ENCODE results near the gene ANKS1A. TPM values are rescaled to one million over a fixed set of nuclear protein-coding genes. Genes with fewer than 3 reads are reported as not detected.

Gene ANKS1A
- polyA plus RNA-seq, 1 of the 3 experiments (the other 2 are of a cell fraction), result 7.6 TPM

DNA sequence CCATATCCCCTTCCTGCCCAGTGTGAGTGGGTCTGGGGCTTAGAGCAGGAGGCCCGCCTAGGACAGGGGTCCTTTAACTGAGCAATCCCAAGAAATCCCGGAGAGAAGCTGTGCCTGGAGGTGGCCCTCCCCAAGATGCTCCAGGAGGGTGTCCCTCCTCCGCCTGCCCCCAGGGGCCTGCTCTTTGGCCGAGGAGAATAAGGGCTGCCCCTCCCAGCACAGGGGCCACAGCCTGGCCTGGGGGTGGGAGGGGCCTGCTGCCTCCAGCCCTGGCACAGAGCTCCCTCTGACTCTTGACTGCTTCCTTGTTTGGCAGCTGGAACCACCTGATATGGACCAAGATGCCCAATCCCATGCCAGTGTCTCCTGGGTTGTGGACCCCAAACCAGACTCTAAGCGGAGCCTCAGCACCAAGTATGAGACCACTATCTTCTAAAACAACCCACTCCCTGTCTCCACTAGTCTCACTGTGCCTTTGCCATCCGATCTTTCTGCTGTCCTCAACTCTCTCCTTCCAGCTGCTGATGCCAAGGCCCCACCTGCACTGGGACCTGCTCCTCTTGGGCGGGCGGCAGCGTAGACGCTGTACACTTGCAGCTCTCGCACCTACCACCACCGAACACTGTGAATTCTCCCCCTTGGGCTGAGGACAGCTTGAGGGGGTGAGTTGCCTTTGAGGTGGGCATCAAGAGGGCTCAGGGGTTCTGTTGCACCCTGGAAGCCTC, 197.7 kb downstream of the ANKS1A start (continued):
- TF ChIP-seq SIN3A (IDR thresholded peaks at IDR 0.05; ENCODE audit: borderline replicate concordance, low read depth, low read length), result no peak
- no peak for TF ChIP-seq RCOR1 (IDR thresholded peaks at IDR 0.05; ENCODE audit: low read length)
- TF ChIP-seq NFIC (IDR thresholded peaks at IDR 0.05; ENCODE audit: borderline replicate concordance), result no peak
- no peak for TF ChIP-seq RAD21 (IDR thresholded peaks at IDR 0.05; ENCODE audit: low read length)
- TF ChIP-seq SMC3 (IDR thresholded peaks at IDR 0.05; ENCODE audit: low read depth, low read length), result no peak

DNA sequence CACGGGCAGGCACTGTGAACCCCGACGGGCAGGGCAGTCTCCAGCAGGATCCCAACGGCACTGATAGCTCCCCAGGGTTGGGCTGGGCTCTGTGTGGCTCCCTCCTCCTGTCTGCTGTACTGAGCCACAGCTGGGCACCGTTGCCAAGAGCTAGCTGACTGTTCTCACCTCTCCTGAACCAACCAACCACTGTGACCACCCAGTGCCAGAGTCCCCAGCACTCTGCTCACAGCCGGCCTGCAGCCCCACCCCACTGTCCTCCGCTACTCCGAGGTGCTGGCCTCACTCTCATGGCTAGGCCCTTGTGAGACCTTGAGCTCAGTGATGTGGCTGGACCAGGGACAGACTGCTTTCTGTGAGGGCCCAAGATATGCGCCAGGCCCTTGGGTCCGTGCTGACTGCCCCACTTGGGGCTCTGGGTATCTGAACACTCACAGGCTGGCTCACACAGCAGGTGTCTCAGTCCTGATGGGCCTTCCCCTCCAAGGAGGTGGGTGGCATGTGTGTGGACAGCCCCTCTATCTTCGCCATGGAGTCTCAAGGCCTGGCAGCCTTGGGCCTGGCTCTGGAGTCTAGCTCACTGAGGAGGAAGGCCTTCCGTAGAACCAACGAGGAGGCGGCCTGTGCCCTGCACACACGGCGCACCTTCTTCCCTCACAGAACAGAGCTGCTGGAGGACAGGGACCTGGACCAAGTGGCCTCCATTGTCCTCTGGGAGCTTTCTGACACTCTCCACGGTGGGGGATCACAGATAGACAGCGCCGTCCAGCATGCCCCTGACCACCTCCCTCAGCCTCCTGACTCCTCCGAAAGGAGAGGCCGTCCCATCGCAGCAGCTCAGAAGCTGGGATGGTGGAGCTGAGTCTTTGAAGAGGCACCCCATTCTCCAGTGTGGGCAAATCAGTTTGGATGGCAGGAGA, 198.6 kb downstream of the ANKS1A start:
- Histone ChIP-seq H3K9me2 (no peaks in the 10 kb centered on the region), H4K20me1 (ENCODE audit: insufficient read depth) (no peaks in the 10 kb centered on the region), H3K79me2 (ENCODE audit: insufficient read depth) (no peaks in the 10 kb centered on the region), H3K4me3 (ENCODE audit: low read depth in 2 of 2, low read length in 1 of 2) (no peak overlapping the region), H3K36me3 (replicated peaks in 1 of 2; ENCODE audit: control insufficient read depth in 1 of 2, insufficient read depth in 2 of 2, low read length in 1 of 2) (peaks cover 0 to 37% of the 10 kb centered on the region in 2 experiments), H3K27me3 (ENCODE audit: insufficient read depth) (no peaks in the 10 kb centered on the region), H3K4me2 (no peak overlapping the region), H3F3A (replicated peaks; ENCODE audit: insufficient read depth) (no peaks in the 10 kb centered on the region), H2AFZ (ENCODE audit: low read depth) (no peak overlapping the region), H3K4me1 (ENCODE audit: control insufficient read depth in 1 of 2, insufficient read depth in 2 of 2, low read depth in 1 of 2, low read length in 1 of 2) (peaks cover 7 to 19% of the 10 kb centered on the region in 2 experiments; a peak in 3 of 4 replicates), H3K27ac (ENCODE audit: low read depth in 2 of 2, low read length in 1 of 2) (no peak overlapping the region), H3K9me3 (no peaks in the 10 kb centered on the region), H3K9ac (no peak overlapping the region)
- ChIA-PET CTCF (interaction anchor here (1.1 kb wide), 1 partner anchor 158 kb away, joined by 5 read pairs; no protein-coding TSS in a partner anchor), POLR2A (no interaction called here)
- WGBS (ENCODE audit: low lambda C conversion rate), result 95% methylated on average over 16 of the region's 22 CpGs
- DNase-seq, result peak; percentile 7
- TF ChIP-seq FOSL2 (IDR thresholded peaks at IDR 0.05; ENCODE audit: borderline replicate concordance, low read depth), result no peak
- TF ChIP-seq, protein P1, sequence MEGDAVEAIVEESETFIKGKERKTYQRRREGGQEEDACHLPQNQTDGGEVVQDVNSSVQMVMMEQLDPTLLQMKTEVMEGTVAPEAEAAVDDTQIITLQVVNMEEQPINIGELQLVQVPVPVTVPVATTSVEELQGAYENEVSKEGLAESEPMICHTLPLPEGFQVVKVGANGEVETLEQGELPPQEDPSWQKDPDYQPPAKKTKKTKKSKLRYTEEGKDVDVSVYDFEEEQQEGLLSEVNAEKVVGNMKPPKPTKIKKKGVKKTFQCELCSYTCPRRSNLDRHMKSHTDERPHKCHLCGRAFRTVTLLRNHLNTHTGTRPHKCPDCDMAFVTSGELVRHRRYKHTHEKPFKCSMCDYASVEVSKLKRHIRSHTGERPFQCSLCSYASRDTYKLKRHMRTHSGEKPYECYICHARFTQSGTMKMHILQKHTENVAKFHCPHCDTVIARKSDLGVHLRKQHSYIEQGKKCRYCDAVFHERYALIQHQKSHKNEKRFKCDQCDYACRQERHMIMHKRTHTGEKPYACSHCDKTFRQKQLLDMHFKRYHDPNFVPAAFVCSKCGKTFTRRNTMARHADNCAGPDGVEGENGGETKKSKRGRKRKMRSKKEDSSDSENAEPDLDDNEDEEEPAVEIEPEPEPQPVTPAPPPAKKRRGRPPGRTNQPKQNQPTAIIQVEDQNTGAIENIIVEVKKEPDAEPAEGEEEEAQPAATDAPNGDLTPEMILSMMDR (IDR thresholded peaks at IDR 0.05), result no peak

DNA sequence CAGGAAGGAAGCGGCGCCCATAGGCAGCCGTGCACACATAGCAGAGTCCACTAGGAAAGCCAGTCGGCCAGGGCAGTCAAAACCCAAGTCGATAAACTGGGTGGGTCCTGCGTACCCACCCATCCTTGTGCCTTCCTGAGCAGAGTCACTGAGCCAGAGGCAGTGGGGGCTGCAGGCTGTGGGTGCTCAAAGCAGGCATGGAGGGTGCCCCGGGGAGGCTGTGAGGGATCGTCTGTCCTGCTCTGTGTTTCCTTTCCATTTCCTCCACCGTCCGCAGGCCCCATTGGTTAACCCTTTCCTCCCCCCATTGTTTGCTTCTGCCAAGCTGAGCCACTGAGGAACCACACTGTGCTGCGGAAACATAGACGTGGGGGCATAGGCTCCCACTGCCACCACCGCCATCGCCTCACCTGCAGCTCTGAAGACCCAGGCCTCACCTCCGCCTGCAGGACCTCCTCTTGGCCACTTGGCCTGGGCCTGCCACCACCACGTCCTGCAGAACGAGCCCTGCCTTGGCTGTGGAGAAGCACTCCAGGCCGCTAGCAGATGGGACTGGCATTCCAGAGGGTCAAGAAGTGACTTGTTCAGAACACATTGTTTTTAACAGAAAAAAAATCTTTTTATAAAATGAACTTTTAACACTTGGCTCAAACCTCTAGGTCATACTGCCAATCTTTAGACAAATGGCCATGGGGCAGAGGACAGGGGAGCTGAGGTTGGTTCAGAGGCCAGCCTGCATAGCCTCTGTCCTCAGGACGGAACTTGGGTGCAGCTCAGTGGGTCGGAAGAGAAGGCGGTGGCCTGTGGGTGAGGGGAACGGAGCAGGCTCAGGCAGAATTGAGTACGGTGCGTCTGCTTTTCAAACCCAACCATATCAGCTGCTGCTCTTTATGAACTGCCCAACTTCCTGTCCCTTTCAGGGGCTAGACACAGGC, 199.5 kb downstream of the ANKS1A start:
- 94% methylated on average over 24 of the region's 24 CpGs for WGBS (ENCODE audit: low lambda C conversion rate)
- H3K4me2 ChIP-seq, result no peak overlapping the region
- H2AFZ ChIP-seq (ENCODE audit: low read depth), result no peak overlapping the region
- no peaks in the 10 kb centered on the region for H3F3A ChIP-seq (replicated peaks; ENCODE audit: insufficient read depth)
- no peaks in the 10 kb centered on the region for H3K27me3 ChIP-seq (ENCODE audit: insufficient read depth)
- no peaks in the 10 kb centered on the region for H3K9me2 ChIP-seq
- no peak overlapping the region for H3K4me3 ChIP-seq (ENCODE audit: low read depth in 2 of 2, low read length in 1 of 2)
- H3K9me3 ChIP-seq, result no peaks in the 10 kb centered on the region
- H3K27ac ChIP-seq (ENCODE audit: low read depth in 2 of 2, low read length in 1 of 2), result no peak overlapping the region; a peak in 1 of 4 replicates
- DNase-seq, result no peak
- CTCF ChIA-PET, result interaction anchor here (0.7 to 1.1 kb wide), 2 partner anchors 23 to 157 kb away, joined by 3 to 5 read pairs; no protein-coding TSS in a partner anchor
- H3K4me1 ChIP-seq (ENCODE audit: control insufficient read depth in 1 of 2, insufficient read depth in 2 of 2, low read depth in 1 of 2, low read length in 1 of 2), result peaks cover 11 to 26% of the 10 kb centered on the region in 2 experiments
- H3K79me2 ChIP-seq (ENCODE audit: insufficient read depth), result no peaks in the 10 kb centered on the region
- no peaks in the 10 kb centered on the region for H4K20me1 ChIP-seq (ENCODE audit: insufficient read depth)
- POLR2A ChIA-PET, result no interaction called here
- no peak overlapping the region for H3K9ac ChIP-seq
- H3K36me3 ChIP-seq (replicated peaks in 1 of 2; ENCODE audit: control insufficient read depth in 1 of 2, insufficient read depth in 2 of 2, low read length in 1 of 2), result peaks cover 0 to 28% of the 10 kb centered on the region in 2 experiments
- TF ChIP-seq RCOR1 (IDR thresholded peaks at IDR 0.05; ENCODE audit: low read length) (no peak), YY1 (IDR thresholded peaks at IDR 0.05; ENCODE audit: low read depth) (no peak), CHD2 (IDR thresholded peaks at IDR 0.05; ENCODE audit: low read length, partially characterized antibody) (no peak), RXRA (IDR thresholded peaks at IDR 0.05; ENCODE audit: borderline replicate concordance, low read depth) (no peak), TEAD4 (IDR thresholded peaks at IDR 0.05; ENCODE audit: borderline replicate concordance, insufficient read depth) (no peak), MEF2A (IDR thresholded peaks at IDR 0.05; ENCODE audit: borderline replicate concordance, low read depth) (no peak), RFX5 (IDR thresholded peaks at IDR 0.05; ENCODE audit: low read length) (no peak), RAD21 (IDR thresholded peaks at IDR 0.05; ENCODE audit: low read length) (no peak)
- TF ChIP-seq, protein P2, sequence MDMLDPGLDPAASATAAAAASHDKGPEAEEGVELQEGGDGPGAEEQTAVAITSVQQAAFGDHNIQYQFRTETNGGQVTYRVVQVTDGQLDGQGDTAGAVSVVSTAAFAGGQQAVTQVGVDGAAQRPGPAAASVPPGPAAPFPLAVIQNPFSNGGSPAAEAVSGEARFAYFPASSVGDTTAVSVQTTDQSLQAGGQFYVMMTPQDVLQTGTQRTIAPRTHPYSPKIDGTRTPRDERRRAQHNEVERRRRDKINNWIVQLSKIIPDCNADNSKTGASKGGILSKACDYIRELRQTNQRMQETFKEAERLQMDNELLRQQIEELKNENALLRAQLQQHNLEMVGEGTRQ (IDR thresholded peaks at IDR 0.05; ENCODE audit: borderline replicate concordance, low read depth, low read length), result no peak
- TF ChIP-seq, protein P3, sequence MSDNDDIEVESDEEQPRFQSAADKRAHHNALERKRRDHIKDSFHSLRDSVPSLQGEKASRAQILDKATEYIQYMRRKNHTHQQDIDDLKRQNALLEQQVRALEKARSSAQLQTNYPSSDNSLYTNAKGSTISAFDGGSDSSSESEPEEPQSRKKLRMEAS (IDR thresholded peaks at IDR 0.05; ENCODE audit: low read depth), result no peak
